ENCODE measurements around the gene RNF26. TPM values are rescaled to one million over a fixed set of nuclear protein-coding genes. Genes with fewer than 3 reads are reported as not detected.

The RNF26 gene
- total RNA-seq, 1 experiment from 2014 or later = 92.7 TPM

DNA sequence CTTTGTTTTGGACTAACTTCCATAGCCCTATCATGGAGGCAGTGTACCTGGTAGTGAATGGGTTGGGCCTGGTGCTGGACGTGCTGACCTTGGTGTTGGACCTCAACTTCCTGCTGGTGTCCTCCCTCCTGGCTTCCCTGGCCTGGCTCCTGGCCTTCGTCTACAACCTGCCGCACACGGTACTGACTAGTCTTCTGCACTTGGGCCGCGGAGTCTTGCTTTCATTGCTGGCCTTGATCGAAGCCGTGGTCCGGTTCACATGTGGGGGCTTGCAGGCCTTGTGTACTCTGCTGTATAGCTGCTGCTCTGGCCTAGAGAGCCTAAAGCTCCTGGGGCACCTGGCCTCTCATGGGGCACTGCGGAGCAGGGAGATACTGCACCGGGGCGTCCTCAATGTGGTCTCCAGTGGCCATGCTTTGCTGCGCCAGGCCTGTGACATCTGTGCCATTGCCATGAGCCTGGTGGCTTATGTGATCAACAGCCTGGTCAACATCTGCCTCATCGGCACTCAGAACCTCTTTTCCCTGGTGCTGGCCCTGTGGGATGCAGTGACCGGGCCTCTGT, 846 bp downstream of the RNF26 start:
- Histone ChIP-seq H3K4me3 (ENCODE audit: low read depth, low read length) (peak overlapping the region; percentile 77), H3K27me3 (replicated peaks; ENCODE audit: control insufficient read depth, insufficient read depth, low read length) (no peaks in the 10 kb centered on the region; the same call in 1 of the 2 replicates), H3K36me3 (ENCODE audit: control insufficient read depth, insufficient read depth, low read length) (peaks cover 3% of the 10 kb centered on the region; the same call in 1 of the 2 replicates), H3K4me1 (peaks cover 36% of the 10 kb centered on the region), H3K9me3 (no peaks in the 10 kb centered on the region)
- Mint-ChIP-seq H3K9me3 (ENCODE audit: unreplicated experiment) (no peaks in the 10 kb centered on the region), H3K4me1 (ENCODE audit: low read depth, unreplicated experiment) (peaks cover 29% of the 10 kb centered on the region), H3K36me3 (ENCODE audit: insufficient read depth, unreplicated experiment) (peaks cover 22% of the 10 kb centered on the region), H3K27me3 (ENCODE audit: insufficient read depth, unreplicated experiment) (peaks cover 4% of the 10 kb centered on the region), H3K4me3 (ENCODE audit: unreplicated experiment) (peak overlapping the region; percentile 82), H3K27ac (ENCODE audit: unreplicated experiment) (peak overlapping the region; percentile 99)
- intact Hi-C loops (cut with micrococcal nuclease; ENCODE audit: unreplicated experiment) = no loop called here
- TF ChIP-seq, protein P1, sequence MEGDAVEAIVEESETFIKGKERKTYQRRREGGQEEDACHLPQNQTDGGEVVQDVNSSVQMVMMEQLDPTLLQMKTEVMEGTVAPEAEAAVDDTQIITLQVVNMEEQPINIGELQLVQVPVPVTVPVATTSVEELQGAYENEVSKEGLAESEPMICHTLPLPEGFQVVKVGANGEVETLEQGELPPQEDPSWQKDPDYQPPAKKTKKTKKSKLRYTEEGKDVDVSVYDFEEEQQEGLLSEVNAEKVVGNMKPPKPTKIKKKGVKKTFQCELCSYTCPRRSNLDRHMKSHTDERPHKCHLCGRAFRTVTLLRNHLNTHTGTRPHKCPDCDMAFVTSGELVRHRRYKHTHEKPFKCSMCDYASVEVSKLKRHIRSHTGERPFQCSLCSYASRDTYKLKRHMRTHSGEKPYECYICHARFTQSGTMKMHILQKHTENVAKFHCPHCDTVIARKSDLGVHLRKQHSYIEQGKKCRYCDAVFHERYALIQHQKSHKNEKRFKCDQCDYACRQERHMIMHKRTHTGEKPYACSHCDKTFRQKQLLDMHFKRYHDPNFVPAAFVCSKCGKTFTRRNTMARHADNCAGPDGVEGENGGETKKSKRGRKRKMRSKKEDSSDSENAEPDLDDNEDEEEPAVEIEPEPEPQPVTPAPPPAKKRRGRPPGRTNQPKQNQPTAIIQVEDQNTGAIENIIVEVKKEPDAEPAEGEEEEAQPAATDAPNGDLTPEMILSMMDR (IDR thresholded peaks at IDR 0.05; ENCODE audit: insufficient read depth in 1 of 2, low read depth in 1 of 2, low read length in 1 of 2, severe bottlenecking in 1 of 2, unreplicated experiment in 1 of 2) = no peak
- TSS peak; percentile 72 for BruUV-seq (replicated peaks)
- ChIA-PET CTCF (interaction anchor here (1.1 kb wide), 1 partner anchor 129 kb away, joined by 4 read pairs; the partner anchor contains the start of gene CBL), POLR2A (interaction anchor here (0.5 to 0.6 kb wide), 3 partner anchors 25 to 776 kb away, joined by 3 to 11 read pairs (median 3); no protein-coding TSS in a partner anchor)
- peak in 1 of 2 experiments; percentile 45 for DNase-seq

DNA sequence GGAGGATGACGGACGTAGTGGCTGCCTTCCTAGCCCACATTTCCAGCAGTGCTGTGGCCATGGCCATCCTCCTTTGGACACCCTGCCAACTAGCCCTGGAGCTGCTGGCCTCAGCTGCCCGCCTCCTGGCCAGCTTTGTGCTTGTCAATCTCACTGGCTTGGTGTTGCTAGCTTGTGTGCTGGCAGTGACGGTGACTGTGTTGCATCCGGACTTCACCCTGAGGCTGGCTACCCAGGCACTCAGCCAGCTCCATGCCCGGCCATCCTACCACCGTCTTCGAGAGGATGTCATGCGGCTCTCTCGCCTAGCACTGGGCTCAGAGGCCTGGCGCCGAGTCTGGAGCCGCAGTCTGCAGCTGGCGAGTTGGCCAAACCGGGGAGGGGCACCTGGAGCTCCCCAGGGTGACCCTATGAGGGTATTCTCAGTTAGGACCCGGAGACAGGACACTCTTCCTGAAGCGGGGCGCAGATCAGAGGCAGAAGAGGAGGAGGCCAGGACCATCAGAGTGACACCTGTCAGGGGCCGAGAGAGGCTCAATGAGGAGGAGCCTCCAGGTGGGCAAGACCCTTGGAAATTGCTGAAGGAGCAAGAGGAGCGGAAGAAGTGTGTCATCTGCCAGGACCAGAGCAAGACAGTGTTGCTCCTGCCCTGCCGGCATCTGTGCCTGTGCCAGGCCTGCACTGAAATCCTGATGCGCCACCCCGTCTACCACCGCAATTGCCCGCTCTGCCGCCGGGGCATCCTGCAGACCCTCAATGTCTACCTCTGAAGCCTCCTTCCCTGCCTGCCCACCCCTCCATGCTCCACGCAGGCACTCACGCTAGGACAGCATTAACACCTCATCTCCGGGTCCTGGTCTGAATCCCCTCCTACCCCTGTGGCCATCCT, 1.6 kb downstream of the RNF26 start:
- POLR2A ChIA-PET = interaction anchor here (0.5 to 0.6 kb wide), 4 partner anchors 25 to 775 kb away, joined by 3 to 11 read pairs (median 3); no protein-coding TSS in a partner anchor
- BruUV-seq (replicated peaks) = no TSS peak
- peaks cover 22% of the 10 kb centered on the region for H3K36me3 Mint-ChIP-seq (ENCODE audit: insufficient read depth, unreplicated experiment)
- H3K9me3 Mint-ChIP-seq (ENCODE audit: unreplicated experiment) = no peaks in the 10 kb centered on the region
- Histone ChIP-seq H3K27me3 (replicated peaks; ENCODE audit: control insufficient read depth, insufficient read depth, low read length) (no peaks in the 10 kb centered on the region; the same call in 1 of the 2 replicates), H3K4me3 (ENCODE audit: low read depth, low read length) (peak overlapping the region; percentile 77), H3K4me1 (peaks cover 37% of the 10 kb centered on the region), H3K36me3 (ENCODE audit: control insufficient read depth, insufficient read depth, low read length) (peaks cover 3% of the 10 kb centered on the region; the same call in 1 of the 2 replicates), H3K9me3 (no peaks in the 10 kb centered on the region)
- intact Hi-C loops (cut with micrococcal nuclease; ENCODE audit: unreplicated experiment) = no loop called here
- peaks cover under 1% of the 10 kb centered on the region for H3K27me3 Mint-ChIP-seq (ENCODE audit: insufficient read depth, unreplicated experiment)
- peaks cover 29% of the 10 kb centered on the region for H3K4me1 Mint-ChIP-seq (ENCODE audit: low read depth, unreplicated experiment)
- peak overlapping the region; percentile 82 for H3K4me3 Mint-ChIP-seq (ENCODE audit: unreplicated experiment)
- peak in 1 of 2 experiments; percentile 40 for DNase-seq
- H3K27ac Mint-ChIP-seq (ENCODE audit: unreplicated experiment) = peak overlapping the region; percentile 99
- TF ChIP-seq, protein P1 (IDR thresholded peaks at IDR 0.05; ENCODE audit: insufficient read depth in 1 of 2, low read depth in 1 of 2, low read length in 1 of 2, severe bottlenecking in 1 of 2, unreplicated experiment in 1 of 2) = no peak
- CTCF ChIA-PET = interaction anchor here (1.1 to 5.2 kb wide), 2 partner anchors 26 to 130 kb away, joined by 4 to 91 read pairs; partner anchors contain the start of gene CBL

All from Caco-2 (cell line).